ENCODE measurements around the gene SCN9A.
A peak's percentile ranks its signal among the peaks of the same experiment; 100 is the strongest.
"Not testable (repeated sequence)": the region's sequence is repeated elsewhere in the genome, so short reads cannot be mapped to it uniquely, and the experiment has no call there.

SCN9A gene

GRCh38 chr2:166332106-166332505 lies 43.6 kb downstream of the SCN9A start:
- no peak for DNase-seq (ENCODE audit: low read depth)
- H3K4me3 ChIP-seq (ENCODE audit: low read length): no peak overlapping the region

GRCh38 chr2:166331468-166331867 lies 44.3 kb downstream of the SCN9A start:
- Histone ChIP-seq H3K9me3 (ENCODE audit: control insufficient read depth, low read length) (no peaks in the 10 kb centered on the region), H3K4me3 (ENCODE audit: low read length) (no peak overlapping the region), H3K9ac (ENCODE audit: low read length) (no peak overlapping the region), H3K4me1 (ENCODE audit: control insufficient read depth, insufficient read depth, low read length) (peaks cover 6% of the 10 kb centered on the region), H3K36me3 (ENCODE audit: control insufficient read depth, insufficient read depth, low read length, severe bottlenecking) (no peaks in the 10 kb centered on the region), H3K27me3 (replicated peaks; ENCODE audit: control insufficient read depth, insufficient read depth, low read length) (no peaks in the 10 kb centered on the region)
- DNase-seq (ENCODE audit: low read depth): no peak

More at GRCh38 chr2:166332106-166332505, 43.6 kb downstream of the SCN9A start:
- Histone ChIP-seq H3K9me3 (ENCODE audit: control insufficient read depth, low read length) (no peaks in the 10 kb centered on the region), H3K4me1 (ENCODE audit: control insufficient read depth, insufficient read depth, low read length) (peaks cover 3% of the 10 kb centered on the region), H3K9ac (ENCODE audit: low read length) (no peak overlapping the region), H3K36me3 (ENCODE audit: control insufficient read depth, insufficient read depth, low read length, severe bottlenecking) (no peaks in the 10 kb centered on the region), H3K27me3 (replicated peaks; ENCODE audit: control insufficient read depth, insufficient read depth, low read length) (no peaks in the 10 kb centered on the region)

- H3K4me1 ChIP-seq (ENCODE audit: control insufficient read depth, insufficient read depth, low read length): peaks cover 6% of the 10 kb centered on the region
- H3K9ac ChIP-seq (ENCODE audit: low read length): no peak overlapping the region
- DNase-seq (ENCODE audit: low read depth): no peak
- no peaks in the 10 kb centered on the region for H3K27me3 ChIP-seq (replicated peaks; ENCODE audit: control insufficient read depth, insufficient read depth, low read length)
- no peak overlapping the region for H3K4me3 ChIP-seq (ENCODE audit: low read length)
- H3K9me3 ChIP-seq (ENCODE audit: control insufficient read depth, low read length): no peaks in the 10 kb centered on the region
- no peaks in the 10 kb centered on the region for H3K36me3 ChIP-seq (ENCODE audit: control insufficient read depth, insufficient read depth, low read length, severe bottlenecking)
Measured at GRCh38 chr2:166329465-166329864, 46.3 kb downstream of the SCN9A start.

GRCh38 chr2:166328147-166328546 lies 47.6 kb downstream of the SCN9A start:
- no peaks in the 10 kb centered on the region for H3K27me3 ChIP-seq (replicated peaks; ENCODE audit: control insufficient read depth, insufficient read depth, low read length)
- H3K36me3 ChIP-seq (ENCODE audit: control insufficient read depth, insufficient read depth, low read length, severe bottlenecking): no peaks in the 10 kb centered on the region
- no peaks in the 10 kb centered on the region for H3K9me3 ChIP-seq (ENCODE audit: control insufficient read depth, low read length)
- DNase-seq (ENCODE audit: low read depth): no peak
- H3K9ac ChIP-seq (ENCODE audit: low read length): no peak overlapping the region
- H3K4me3 ChIP-seq (ENCODE audit: low read length): no peak overlapping the region
- peaks cover 4% of the 10 kb centered on the region for H3K4me1 ChIP-seq (ENCODE audit: control insufficient read depth, insufficient read depth, low read length)

DNA sequence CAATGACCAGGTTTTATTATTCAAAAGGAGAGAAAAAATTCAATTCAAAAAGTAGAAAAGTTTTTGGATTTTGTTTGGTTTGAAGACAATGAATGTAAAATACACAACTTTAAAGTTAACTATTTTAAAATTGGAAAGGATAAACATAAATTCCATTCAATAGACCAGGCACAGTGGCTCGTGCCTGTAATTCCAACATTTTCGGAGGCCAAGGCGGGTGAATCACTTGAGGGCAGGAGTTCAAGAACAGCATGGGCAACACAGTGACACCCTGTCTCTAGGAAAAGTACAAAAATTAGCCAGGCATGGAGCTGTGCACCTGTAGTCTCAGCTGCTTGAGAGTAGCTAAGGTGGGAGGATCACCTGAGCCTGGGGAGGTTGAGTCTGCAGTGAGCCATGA lies 54.7 kb downstream of the SCN9A start:
- H3K4me1 ChIP-seq (ENCODE audit: control insufficient read depth, insufficient read depth, low read length): no peaks in the 10 kb centered on the region
- no peaks in the 10 kb centered on the region for H3K9me3 ChIP-seq (ENCODE audit: control insufficient read depth, low read length)
- no peak overlapping the region for H3K4me3 ChIP-seq (ENCODE audit: low read length)
- no peaks in the 10 kb centered on the region for H3K36me3 ChIP-seq (ENCODE audit: control insufficient read depth, insufficient read depth, low read length, severe bottlenecking)
- DNase-seq (ENCODE audit: low read depth): no peak
- no peaks in the 10 kb centered on the region for H3K27me3 ChIP-seq (replicated peaks; ENCODE audit: control insufficient read depth, insufficient read depth, low read length)
- no peak overlapping the region for H3K9ac ChIP-seq (ENCODE audit: low read length)

DNA sequence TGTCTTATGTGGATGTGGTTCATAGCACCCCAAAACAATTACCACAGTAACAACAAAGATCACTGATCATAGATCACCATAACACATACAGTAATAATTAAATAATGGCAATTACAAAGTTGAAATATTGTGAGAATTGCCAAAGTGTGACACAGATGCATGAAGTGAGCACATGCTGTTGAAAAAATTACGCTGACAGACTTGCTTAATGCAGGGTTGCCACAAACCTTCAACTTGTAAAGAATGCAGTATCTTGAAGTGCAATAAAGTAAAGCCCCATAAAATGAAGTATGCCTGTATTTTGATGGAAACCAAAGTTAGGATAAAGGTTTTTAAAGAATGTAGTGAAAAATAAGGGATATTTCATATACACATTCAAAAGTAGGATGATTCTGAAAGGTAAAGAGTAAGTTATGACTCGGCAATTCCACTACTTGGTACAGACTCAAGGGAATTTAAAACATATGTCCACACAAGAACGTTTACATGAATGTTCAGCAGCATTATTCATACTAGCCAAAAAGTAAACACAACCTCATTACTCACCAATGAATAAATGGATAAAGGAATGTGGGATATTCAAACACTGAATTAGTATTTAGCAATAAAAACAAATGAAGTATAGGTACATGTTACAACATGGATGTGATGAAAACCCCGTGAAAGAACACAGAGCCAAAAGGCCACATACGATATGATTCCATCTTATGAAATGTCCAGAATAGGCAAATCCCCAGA lies 61.6 kb downstream of the SCN9A start:
- DNase-seq (ENCODE audit: low read depth): peak; percentile 88
- no peaks in the 10 kb centered on the region for H3K27me3 ChIP-seq (replicated peaks; ENCODE audit: control insufficient read depth, insufficient read depth, low read length)
- H3K9me3 ChIP-seq (ENCODE audit: control insufficient read depth, low read length): no peaks in the 10 kb centered on the region
- H3K36me3 ChIP-seq (ENCODE audit: control insufficient read depth, insufficient read depth, low read length, severe bottlenecking): no peaks in the 10 kb centered on the region
- no peak overlapping the region for H3K4me3 ChIP-seq (ENCODE audit: low read length)
- peaks cover 11% of the 10 kb centered on the region for H3K4me1 ChIP-seq (ENCODE audit: control insufficient read depth, insufficient read depth, low read length)
- no peak overlapping the region for H3K9ac ChIP-seq (ENCODE audit: low read length)

- H3K4me1 ChIP-seq (ENCODE audit: control insufficient read depth, insufficient read depth, low read length): peaks cover 11% of the 10 kb centered on the region
- not testable (repeated sequence) for H3K36me3 ChIP-seq (ENCODE audit: control insufficient read depth, insufficient read depth, low read length, severe bottlenecking); H3K4me3 ChIP-seq (ENCODE audit: low read length); DNase-seq (ENCODE audit: low read depth); H3K27me3 ChIP-seq (replicated peaks; ENCODE audit: control insufficient read depth, insufficient read depth, low read length); H3K9ac ChIP-seq (ENCODE audit: low read length); H3K9me3 ChIP-seq (ENCODE audit: control insufficient read depth, low read length)
Measured at GRCh38 chr2:166312863-166313262, 62.9 kb downstream of the SCN9A start.

DNA sequence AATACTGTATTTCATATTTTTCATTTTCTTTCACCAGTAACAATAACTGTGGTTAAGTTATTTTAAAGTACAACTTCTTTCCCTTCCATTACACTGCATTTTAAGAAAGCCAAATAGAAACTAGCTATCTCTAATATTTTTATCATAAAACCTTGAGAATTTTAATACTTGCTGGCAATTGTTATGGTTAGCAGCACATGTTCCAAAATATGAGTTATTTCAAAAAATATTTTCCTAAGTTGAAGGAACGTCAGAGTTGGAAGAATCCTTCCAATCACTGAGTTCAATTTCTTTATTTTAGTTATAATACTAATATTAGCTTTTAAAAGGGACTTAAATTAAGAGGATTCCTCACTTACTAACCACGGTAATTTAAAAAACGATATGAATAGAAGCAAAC lies 68.4 kb downstream of the SCN9A start:
- DNase-seq (ENCODE audit: low read depth): no peak
- no peaks in the 10 kb centered on the region for H3K36me3 ChIP-seq (ENCODE audit: control insufficient read depth, insufficient read depth, low read length, severe bottlenecking)

DNA sequence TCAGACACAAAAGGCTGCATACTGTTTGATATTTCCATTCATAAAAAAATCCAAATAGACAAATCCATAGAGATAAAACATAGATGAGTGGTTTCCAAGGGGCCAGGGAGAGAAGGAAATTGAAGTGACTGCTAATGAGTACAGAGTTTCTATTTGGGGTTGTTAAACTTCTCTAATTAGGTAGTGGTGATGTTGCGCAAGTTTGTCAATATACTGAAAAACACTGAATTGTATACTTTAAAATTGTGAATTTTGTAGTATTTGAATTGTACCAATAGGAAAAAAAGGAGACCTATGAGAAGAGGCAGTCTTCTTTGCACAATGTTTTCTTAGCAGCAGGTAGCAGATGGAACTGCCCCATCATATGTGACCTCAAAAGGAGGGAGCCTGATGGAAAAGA lies 71.1 kb downstream of the SCN9A start:
- H3K27me3 ChIP-seq (replicated peaks; ENCODE audit: control insufficient read depth, insufficient read depth, low read length): no peaks in the 10 kb centered on the region
- no peaks in the 10 kb centered on the region for H3K36me3 ChIP-seq (ENCODE audit: control insufficient read depth, insufficient read depth, low read length, severe bottlenecking)
- no peaks in the 10 kb centered on the region for H3K9me3 ChIP-seq (ENCODE audit: control insufficient read depth, low read length)
- H3K4me1 ChIP-seq (ENCODE audit: control insufficient read depth, insufficient read depth, low read length): no peaks in the 10 kb centered on the region
- no peak for DNase-seq (ENCODE audit: low read depth)
- no peak overlapping the region for H3K4me3 ChIP-seq (ENCODE audit: low read length)
- H3K9ac ChIP-seq (ENCODE audit: low read length): no peak overlapping the region

More for the DNA sequence above, 68.4 kb downstream of the SCN9A start:
- no peaks in the 10 kb centered on the region for H3K4me1 ChIP-seq (ENCODE audit: control insufficient read depth, insufficient read depth, low read length)
- H3K4me3 ChIP-seq (ENCODE audit: low read length): no peak overlapping the region
- no peaks in the 10 kb centered on the region for H3K27me3 ChIP-seq (replicated peaks; ENCODE audit: control insufficient read depth, insufficient read depth, low read length)
- H3K9me3 ChIP-seq (ENCODE audit: control insufficient read depth, low read length): no peaks in the 10 kb centered on the region
- H3K9ac ChIP-seq (ENCODE audit: low read length): no peak overlapping the region

DNA sequence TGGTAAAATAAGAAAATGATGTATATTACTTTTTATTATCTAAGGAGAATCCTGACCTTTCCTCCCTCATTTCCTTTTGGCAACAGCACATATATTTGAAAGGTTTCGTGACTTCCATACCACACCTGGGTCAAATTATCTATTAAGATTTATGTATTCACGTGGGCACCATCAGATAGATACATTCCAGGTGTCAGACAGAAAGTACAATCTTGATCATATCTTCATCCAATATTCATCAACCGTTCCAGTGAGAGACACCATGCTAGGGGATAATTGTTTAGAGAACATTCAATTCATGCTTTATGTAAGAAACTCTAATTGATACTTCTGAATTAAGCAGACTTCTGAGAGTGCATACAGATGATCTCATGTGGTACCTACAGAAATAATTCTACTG lies 73.7 kb downstream of the SCN9A start:
- H3K27me3 ChIP-seq (replicated peaks; ENCODE audit: control insufficient read depth, insufficient read depth, low read length): no peaks in the 10 kb centered on the region
- H3K9ac ChIP-seq (ENCODE audit: low read length): no peak overlapping the region
- no peaks in the 10 kb centered on the region for H3K4me1 ChIP-seq (ENCODE audit: control insufficient read depth, insufficient read depth, low read length)
- no peak overlapping the region for H3K4me3 ChIP-seq (ENCODE audit: low read length)
- DNase-seq (ENCODE audit: low read depth): no peak
- H3K9me3 ChIP-seq (ENCODE audit: control insufficient read depth, low read length): no peaks in the 10 kb centered on the region
- no peaks in the 10 kb centered on the region for H3K36me3 ChIP-seq (ENCODE audit: control insufficient read depth, insufficient read depth, low read length, severe bottlenecking)

GRCh38 chr2:166297951-166298350 lies 77.8 kb downstream of the SCN9A start:
- Histone ChIP-seq H3K4me1 (ENCODE audit: control insufficient read depth, insufficient read depth, low read length) (no peaks in the 10 kb centered on the region), H3K4me3 (ENCODE audit: low read length) (no peak overlapping the region), H3K9me3 (ENCODE audit: control insufficient read depth, low read length) (no peaks in the 10 kb centered on the region), H3K27me3 (replicated peaks; ENCODE audit: control insufficient read depth, insufficient read depth, low read length) (no peaks in the 10 kb centered on the region), H3K36me3 (ENCODE audit: control insufficient read depth, insufficient read depth, low read length, severe bottlenecking) (no peaks in the 10 kb centered on the region), H3K9ac (ENCODE audit: low read length) (no peak overlapping the region)
- peak; percentile 33 for DNase-seq (ENCODE audit: low read depth)

GRCh38 chr2:166293984-166294383 lies 81.8 kb downstream of the SCN9A start:
- Histone ChIP-seq H3K4me1 (ENCODE audit: control insufficient read depth, insufficient read depth, low read length) (no peaks in the 10 kb centered on the region), H3K9ac (ENCODE audit: low read length) (no peak overlapping the region)

More at GRCh38 chr2:166293984-166294383, 81.8 kb downstream of the SCN9A start:
- DNase-seq (ENCODE audit: low read depth): peak; percentile 35
- Histone ChIP-seq H3K9me3 (ENCODE audit: control insufficient read depth, low read length) (no peaks in the 10 kb centered on the region), H3K4me3 (ENCODE audit: low read length) (no peak overlapping the region), H3K36me3 (ENCODE audit: control insufficient read depth, insufficient read depth, low read length, severe bottlenecking) (no peaks in the 10 kb centered on the region), H3K27me3 (replicated peaks; ENCODE audit: control insufficient read depth, insufficient read depth, low read length) (no peaks in the 10 kb centered on the region)
